ENCODE measurements around the gene CFH.
A peak's percentile ranks its signal among the peaks of the same experiment; 100 is the strongest.
"Not testable (repeated sequence)": the region's sequence is repeated elsewhere in the genome, so short reads cannot be mapped to it uniquely, and the experiment has no call there.

CFH gene

DNA sequence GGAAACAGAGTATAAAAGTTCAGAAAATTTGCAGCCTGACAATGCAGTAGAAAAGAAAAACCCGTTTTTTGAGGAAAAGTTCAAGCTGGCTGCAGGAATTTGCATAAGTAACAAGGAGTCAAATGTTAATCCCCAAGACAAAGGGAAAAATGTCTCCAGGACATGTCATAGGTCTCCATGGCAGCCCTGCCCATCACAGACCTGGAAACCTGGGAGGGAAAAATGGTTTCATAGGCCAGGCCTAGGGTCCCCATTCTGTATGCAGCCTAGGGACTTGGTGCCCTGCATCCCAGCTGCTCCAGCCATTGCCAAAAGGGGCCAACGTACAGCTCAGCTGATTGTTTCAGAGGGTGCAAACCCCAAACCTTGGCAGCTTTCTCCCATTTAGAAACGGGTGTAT lies 40.0 kb upstream of the CFH start:
- TF ChIP-seq, protein P1, sequence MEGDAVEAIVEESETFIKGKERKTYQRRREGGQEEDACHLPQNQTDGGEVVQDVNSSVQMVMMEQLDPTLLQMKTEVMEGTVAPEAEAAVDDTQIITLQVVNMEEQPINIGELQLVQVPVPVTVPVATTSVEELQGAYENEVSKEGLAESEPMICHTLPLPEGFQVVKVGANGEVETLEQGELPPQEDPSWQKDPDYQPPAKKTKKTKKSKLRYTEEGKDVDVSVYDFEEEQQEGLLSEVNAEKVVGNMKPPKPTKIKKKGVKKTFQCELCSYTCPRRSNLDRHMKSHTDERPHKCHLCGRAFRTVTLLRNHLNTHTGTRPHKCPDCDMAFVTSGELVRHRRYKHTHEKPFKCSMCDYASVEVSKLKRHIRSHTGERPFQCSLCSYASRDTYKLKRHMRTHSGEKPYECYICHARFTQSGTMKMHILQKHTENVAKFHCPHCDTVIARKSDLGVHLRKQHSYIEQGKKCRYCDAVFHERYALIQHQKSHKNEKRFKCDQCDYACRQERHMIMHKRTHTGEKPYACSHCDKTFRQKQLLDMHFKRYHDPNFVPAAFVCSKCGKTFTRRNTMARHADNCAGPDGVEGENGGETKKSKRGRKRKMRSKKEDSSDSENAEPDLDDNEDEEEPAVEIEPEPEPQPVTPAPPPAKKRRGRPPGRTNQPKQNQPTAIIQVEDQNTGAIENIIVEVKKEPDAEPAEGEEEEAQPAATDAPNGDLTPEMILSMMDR (IDR thresholded peaks at IDR 0.05; ENCODE audit: unreplicated experiment in 3 of 3): no peak
- H3K27me3 Mint-ChIP-seq (ENCODE audit: low read depth): no peaks in the 10 kb centered on the region
- H3K9me3 Mint-ChIP-seq: no peaks in the 10 kb centered on the region
- peaks cover 14% of the 10 kb centered on the region for H3K4me1 Mint-ChIP-seq
- H3K27ac Mint-ChIP-seq: no peak overlapping the region
- H3K36me3 Mint-ChIP-seq (ENCODE audit: low read depth): no peaks in the 10 kb centered on the region
- H3K4me3 Mint-ChIP-seq: no peak overlapping the region

DNA sequence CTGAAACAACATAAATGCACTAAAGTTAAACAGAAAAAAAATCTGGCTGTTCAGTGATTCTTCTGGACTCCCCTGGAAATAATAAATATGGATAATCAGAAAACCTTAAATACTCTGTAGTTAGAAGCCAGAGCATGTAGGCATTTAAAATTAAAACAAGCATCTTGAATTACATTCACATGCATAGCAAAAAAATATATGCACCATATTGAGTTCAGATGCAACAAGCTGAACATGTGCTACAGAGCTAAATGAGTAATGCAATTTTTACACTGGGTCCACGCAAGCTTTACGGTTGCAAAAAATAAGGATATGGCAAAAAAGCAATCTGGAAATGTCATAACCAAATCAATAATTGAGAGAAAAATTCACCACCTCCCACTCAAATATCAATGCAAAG lies 32.1 kb upstream of the CFH start:
- Mint-ChIP-seq H3K9me3 (no peaks in the 10 kb centered on the region), H3K4me1 (no peaks in the 10 kb centered on the region), H3K27ac (no peak overlapping the region), H3K27me3 (ENCODE audit: low read depth) (no peaks in the 10 kb centered on the region), H3K36me3 (ENCODE audit: low read depth) (no peaks in the 10 kb centered on the region), H3K4me3 (no peak overlapping the region)
- TF ChIP-seq, protein P1 (IDR thresholded peaks at IDR 0.05; ENCODE audit: unreplicated experiment in 3 of 3): no peak

DNA sequence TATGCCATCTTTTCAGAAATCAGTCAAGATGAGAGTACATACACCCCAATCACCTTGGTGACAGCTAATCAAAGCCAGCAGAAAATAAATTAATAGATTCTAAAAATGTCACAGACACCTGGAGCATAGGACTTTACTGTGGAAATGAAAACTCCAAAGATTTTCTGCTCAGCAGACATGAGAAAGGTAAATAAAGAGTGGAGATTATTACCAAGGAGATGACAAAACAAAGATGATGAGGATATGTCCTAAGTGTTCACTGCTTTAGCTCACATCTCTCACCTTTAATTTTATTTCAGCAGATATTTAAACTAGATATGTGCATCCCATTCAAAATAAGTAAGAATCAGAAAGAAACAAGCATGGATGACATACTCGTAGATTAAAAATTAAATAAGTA lies 28.8 kb upstream of the CFH start:
- TF ChIP-seq, protein P1 (IDR thresholded peaks at IDR 0.05; ENCODE audit: unreplicated experiment in 3 of 3): no peak
- Mint-ChIP-seq H3K36me3 (ENCODE audit: low read depth) (no peaks in the 10 kb centered on the region), H3K27ac (no peak overlapping the region), H3K4me1 (no peaks in the 10 kb centered on the region), H3K4me3 (no peak overlapping the region), H3K9me3 (peaks cover 4% of the 10 kb centered on the region), H3K27me3 (ENCODE audit: low read depth) (no peaks in the 10 kb centered on the region)

DNA sequence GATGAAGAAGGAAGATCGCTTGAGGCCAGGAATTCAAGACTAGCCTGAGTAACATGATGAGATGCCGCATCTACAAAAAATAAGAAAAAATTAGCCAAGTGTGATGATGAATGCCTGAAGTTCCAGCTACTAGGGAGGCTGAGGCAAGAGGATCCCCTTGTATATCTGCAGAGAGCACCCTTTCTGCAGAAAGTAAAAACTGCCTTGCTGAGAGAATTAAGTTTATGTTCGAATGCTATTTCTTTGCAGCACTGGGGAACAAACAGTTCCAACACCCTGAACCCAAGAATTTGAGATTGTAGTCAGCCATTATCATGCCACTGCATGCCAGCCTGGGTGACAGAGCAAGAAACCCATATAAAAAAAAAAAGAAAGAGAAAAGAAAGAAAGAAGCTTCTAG lies 23.0 kb upstream of the CFH start:
- Mint-ChIP-seq H3K4me3 (no peak overlapping the region), H3K27me3 (ENCODE audit: low read depth) (no peaks in the 10 kb centered on the region), H3K36me3 (ENCODE audit: low read depth) (no peaks in the 10 kb centered on the region), H3K4me1 (no peaks in the 10 kb centered on the region), H3K27ac (no peak overlapping the region), H3K9me3 (peaks cover 12% of the 10 kb centered on the region)
- TF ChIP-seq, protein P1 (IDR thresholded peaks at IDR 0.05; ENCODE audit: unreplicated experiment in 3 of 3): no peak

DNA sequence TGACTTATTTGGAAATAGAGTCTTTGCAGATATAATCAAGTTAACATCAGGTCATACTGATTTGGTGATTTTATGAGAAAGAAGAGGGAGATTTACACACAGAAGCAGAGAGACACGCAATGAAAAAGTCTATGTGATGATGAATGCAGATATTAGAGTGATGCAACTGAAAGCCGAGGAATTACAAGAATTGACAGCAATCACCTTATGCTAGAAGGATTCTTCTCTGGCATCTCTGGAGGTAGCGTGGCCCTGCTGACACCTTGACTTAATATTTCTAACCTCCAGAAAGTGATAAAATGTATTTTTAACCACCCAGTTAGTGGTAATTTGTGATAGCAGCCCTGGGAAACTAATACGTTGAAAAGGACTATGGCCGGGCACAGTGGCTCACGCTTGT lies 14.2 kb upstream of the CFH start:
- Mint-ChIP-seq H3K27me3 (ENCODE audit: low read depth) (no peaks in the 10 kb centered on the region), H3K36me3 (ENCODE audit: low read depth) (no peaks in the 10 kb centered on the region), H3K4me3 (no peak overlapping the region), H3K4me1 (no peaks in the 10 kb centered on the region), H3K9me3 (no peaks in the 10 kb centered on the region), H3K27ac (no peak overlapping the region)
- TF ChIP-seq, protein P1 (IDR thresholded peaks at IDR 0.05; ENCODE audit: unreplicated experiment in 3 of 3): no peak

DNA sequence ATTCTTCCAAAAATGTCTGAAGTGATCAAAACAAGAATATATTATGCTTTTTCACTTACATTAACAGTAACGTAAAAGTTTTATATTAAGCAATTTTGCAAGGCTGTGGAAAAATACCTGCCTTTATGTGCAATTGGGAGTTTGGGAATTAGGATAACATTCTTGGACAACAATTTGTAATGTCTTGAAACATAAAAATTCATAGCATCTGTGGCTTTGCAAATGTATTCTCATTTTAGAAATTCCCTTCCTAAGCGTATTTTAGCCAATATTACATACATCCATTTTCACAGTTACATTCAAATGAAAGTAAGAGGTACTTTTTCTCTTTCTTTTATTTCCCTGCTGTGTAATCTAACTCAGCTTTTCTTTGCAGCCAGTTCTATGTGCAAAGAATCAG lies 13.4 kb upstream of the CFH start:
- Mint-ChIP-seq H3K9me3 (no peaks in the 10 kb centered on the region), H3K27ac (peak overlapping the region in 1 of 3 experiments; percentile 41), H3K36me3 (ENCODE audit: low read depth) (no peaks in the 10 kb centered on the region), H3K4me1 (no peaks in the 10 kb centered on the region), H3K27me3 (ENCODE audit: low read depth) (no peaks in the 10 kb centered on the region), H3K4me3 (no peak overlapping the region)
- TF ChIP-seq, protein P1 (IDR thresholded peaks at IDR 0.05; ENCODE audit: unreplicated experiment in 3 of 3): no peak

DNA sequence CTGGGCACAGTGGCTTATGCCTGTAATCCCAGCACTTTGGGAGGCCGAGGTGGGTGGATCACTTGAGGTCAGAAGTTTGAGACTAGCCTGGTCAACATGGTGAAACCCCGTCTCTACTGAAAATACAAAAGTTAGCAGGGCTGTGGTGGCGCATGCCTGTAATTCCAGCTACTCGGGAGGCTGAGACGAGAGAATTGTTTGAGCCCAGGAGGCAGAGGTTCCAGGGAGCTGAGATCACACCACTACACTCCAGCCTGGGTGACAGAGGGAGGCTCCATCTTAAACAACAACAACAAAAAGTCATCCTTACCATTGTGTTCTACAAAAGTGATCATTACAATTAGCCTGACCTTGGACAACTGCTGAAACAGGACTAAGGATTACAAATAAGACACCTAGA lies 12.6 kb upstream of the CFH start:
- H3K4me1 Mint-ChIP-seq, H3K27ac Mint-ChIP-seq: not testable (repeated sequence)

More for the DNA sequence above, 12.6 kb upstream of the CFH start:
- not testable (repeated sequence) for H3K27me3 Mint-ChIP-seq (ENCODE audit: low read depth); H3K9me3 Mint-ChIP-seq; H3K36me3 Mint-ChIP-seq (ENCODE audit: low read depth); H3K4me3 Mint-ChIP-seq
